Transverse colon (tissue), 4 donors: ENCODE data around the gene PBXIP1.
"Not testable (repeated sequence)": the region's sequence is repeated elsewhere in the genome, so short reads cannot be mapped to it uniquely, and the experiment has no call there.

ENCODE experiments used
- POLR2A ChIP-seq: fragments of 450-650 bp; IDR thresholded peaks from one replicate; pipeline ENCODE4 v1.6.1; 2016; ENCODE audit warnings: antibody characterized with exemption, mild to moderate bottlenecking, moderate library complexity
- POLR2AphosphoS5 ChIP-seq, 3 donors: sonication (generic); formaldehyde crosslinking; IDR thresholded peaks; one replicate each; pipeline ENCODE4 v1.6.1; 2016; ENCODE audit warnings: antibody characterized with exemption in 3 of 3
- TF ChIP-seq, protein P1 (sequence below), 5 experiments: fragments of 200-600 bp in 3 of 5; fragments of 450-650 bp in 2 of 5; sonication (generic) in 3 of 5; IDR thresholded peaks; 1 replicate in 2 of 5; 2 replicates in 3 of 5; pipeline ENCODE4 v1.5.1; 2016 to 2017; ENCODE audit warnings: antibody characterized with exemption in 5 of 5, inconsistent platforms in 3 of 5, mild to moderate bottlenecking in 2 of 5, moderate library complexity in 1 of 5

GRCh38 chr1:154986736-154987135, 30.8 kb upstream of the PBXIP1 start:
- TF ChIP-seq, protein P1, sequence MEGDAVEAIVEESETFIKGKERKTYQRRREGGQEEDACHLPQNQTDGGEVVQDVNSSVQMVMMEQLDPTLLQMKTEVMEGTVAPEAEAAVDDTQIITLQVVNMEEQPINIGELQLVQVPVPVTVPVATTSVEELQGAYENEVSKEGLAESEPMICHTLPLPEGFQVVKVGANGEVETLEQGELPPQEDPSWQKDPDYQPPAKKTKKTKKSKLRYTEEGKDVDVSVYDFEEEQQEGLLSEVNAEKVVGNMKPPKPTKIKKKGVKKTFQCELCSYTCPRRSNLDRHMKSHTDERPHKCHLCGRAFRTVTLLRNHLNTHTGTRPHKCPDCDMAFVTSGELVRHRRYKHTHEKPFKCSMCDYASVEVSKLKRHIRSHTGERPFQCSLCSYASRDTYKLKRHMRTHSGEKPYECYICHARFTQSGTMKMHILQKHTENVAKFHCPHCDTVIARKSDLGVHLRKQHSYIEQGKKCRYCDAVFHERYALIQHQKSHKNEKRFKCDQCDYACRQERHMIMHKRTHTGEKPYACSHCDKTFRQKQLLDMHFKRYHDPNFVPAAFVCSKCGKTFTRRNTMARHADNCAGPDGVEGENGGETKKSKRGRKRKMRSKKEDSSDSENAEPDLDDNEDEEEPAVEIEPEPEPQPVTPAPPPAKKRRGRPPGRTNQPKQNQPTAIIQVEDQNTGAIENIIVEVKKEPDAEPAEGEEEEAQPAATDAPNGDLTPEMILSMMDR (IDR thresholded peaks at IDR 0.05), result not testable (repeated sequence)
- TF ChIP-seq POLR2AphosphoS5 (IDR thresholded peaks at IDR 0.05); POLR2A: not testable (repeated sequence)
